ENCODE data around the gene FLII.

Gene FLII

GRCh38 chr17:18267366-18267765, 8.8 kb upstream of the FLII start:
- no peak for DNase-seq (ENCODE audit: low read depth, low spot score)
- CTCF ChIA-PET, result no interaction called here
- POLR2A ChIA-PET, result no interaction called here
- no peak for TF ChIP-seq CTCF (IDR thresholded peaks at IDR 0.05; ENCODE audit: insufficient read depth, low read length, missing control alignments)
- H3K4me3 ChIP-seq (ENCODE audit: low read depth, low read length), result no peak overlapping the region

DNA sequence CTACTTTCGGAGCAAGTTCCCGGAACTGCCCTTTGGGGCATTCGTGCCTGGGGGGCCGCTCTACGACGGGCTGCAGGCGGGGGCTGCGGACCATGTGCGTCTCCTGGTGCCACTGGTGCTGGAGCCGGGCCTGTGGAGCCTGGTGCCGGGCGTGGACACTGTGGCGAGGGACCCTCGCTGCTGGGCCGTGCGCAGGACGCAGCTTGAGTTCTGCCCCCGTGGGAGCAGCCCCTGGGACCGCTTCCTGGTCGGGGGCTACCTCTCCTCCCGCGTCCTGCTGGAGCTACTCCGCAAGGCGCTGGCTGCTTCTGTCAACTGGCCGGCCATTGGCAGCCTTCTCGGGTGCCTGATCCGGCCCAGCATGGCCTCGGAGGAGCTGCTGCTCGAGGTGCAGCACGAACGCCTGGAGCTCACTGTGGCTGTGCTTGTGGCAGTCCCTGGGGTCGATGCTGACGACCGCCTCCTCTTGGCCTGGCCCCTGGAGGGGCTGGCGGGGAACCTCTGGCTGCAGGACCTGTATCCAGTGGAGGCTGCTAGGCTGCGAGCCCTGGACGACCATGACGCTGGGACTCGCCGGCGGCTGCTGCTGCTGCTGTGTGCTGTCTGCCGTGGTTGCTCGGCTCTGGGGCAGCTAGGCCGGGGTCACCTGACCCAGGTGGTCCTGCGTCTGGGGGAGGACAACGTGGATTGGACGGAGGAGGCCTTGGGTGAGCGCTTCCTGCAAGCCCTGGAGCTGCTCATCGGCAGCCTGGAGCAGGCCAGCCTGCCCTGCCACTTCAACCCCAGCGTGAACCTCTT, 5.5 kb upstream of the FLII start:
- H3K4me3 ChIP-seq (ENCODE audit: low read depth, low read length), result no peak overlapping the region
- ChIA-PET POLR2A (no interaction called here), CTCF (interaction anchor here (2.0 kb wide), 1 partner anchor 15 kb away, joined by 8 read pairs; no protein-coding TSS in a partner anchor)
- DNase-seq (ENCODE audit: low read depth, low spot score), result no peak
- TF ChIP-seq CTCF (IDR thresholded peaks at IDR 0.05; ENCODE audit: insufficient read depth, low read length, missing control alignments), result no peak

- CTCF ChIA-PET, result interaction anchor here (4.7 kb wide), 1 partner anchor 14 kb away, joined by 25 read pairs; no protein-coding TSS in a partner anchor
- H3K4me3 ChIP-seq (ENCODE audit: low read depth, low read length), result no peak overlapping the region
- TF ChIP-seq CTCF (IDR thresholded peaks at IDR 0.05; ENCODE audit: insufficient read depth, low read length, missing control alignments), result no peak
- no peak for DNase-seq (ENCODE audit: low read depth, low spot score)
- POLR2A ChIA-PET, result no interaction called here
These were observed 4.1 kb upstream of the FLII start for GRCh38 chr17:18262641-18263040.

DNA sequence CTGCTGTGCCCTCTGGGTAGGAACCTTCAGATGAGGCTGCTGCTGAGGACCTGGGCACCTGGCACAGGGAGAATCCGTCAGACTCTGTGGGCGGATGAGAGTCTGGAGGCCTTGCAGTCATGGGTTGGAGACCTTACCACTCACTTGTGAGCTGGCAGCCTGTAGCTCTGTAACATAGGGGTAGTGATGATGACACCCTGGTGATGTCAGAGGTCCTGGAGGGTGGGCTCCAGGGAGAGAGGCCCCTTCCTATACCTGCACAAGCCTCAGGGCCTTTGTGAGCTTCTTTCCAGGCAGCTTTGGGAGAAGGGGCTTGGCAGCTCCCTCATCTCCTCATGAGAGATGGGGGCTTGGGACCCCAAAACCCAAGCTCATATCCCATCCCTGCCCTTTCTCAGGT, 3.6 kb upstream of the FLII start:
- CTCF ChIA-PET, result interaction anchor here (4.7 kb wide), 1 partner anchor 14 kb away, joined by 25 read pairs; no protein-coding TSS in a partner anchor
- POLR2A ChIA-PET, result no interaction called here
- DNase-seq (ENCODE audit: low read depth, low spot score), result no peak
- TF ChIP-seq CTCF (IDR thresholded peaks at IDR 0.05; ENCODE audit: insufficient read depth, low read length, missing control alignments), result no peak
- H3K4me3 ChIP-seq (ENCODE audit: low read depth, low read length), result peak overlapping the region; percentile 93

- DNase-seq (ENCODE audit: low read depth, low spot score), result no peak
- TF ChIP-seq CTCF (IDR thresholded peaks at IDR 0.05; ENCODE audit: insufficient read depth, low read length, missing control alignments), result no peak
- ChIA-PET POLR2A (no interaction called here), CTCF (interaction anchor here (4.7 kb wide), 1 partner anchor 13 kb away, joined by 25 read pairs; no protein-coding TSS in a partner anchor)
- H3K4me3 ChIP-seq (ENCODE audit: low read depth, low read length), result peak overlapping the region; percentile 93
These were observed 3.1 kb upstream of the FLII start for GRCh38 chr17:18261659-18262058.

GRCh38 chr17:18261146-18261515, 2.6 kb upstream of the FLII start:
- TF ChIP-seq CTCF (IDR thresholded peaks at IDR 0.05; ENCODE audit: insufficient read depth, low read length, missing control alignments), result no peak
- no peak for DNase-seq (ENCODE audit: low read depth, low spot score)
- ChIA-PET CTCF (interaction anchor here (4.7 kb wide), 1 partner anchor 13 kb away, joined by 25 read pairs; no protein-coding TSS in a partner anchor), POLR2A (no interaction called here)
- H3K4me3 ChIP-seq (ENCODE audit: low read depth, low read length), result peak overlapping the region; percentile 93

Measured in AG04449 (cell line).